Astrocyte (in vitro differentiated cells and primary cell): Measurements from ENCODE around the gene LRIT2.

Source experiments
- CTCF ChIP-seq: IDR thresholded peaks from 2 replicates; pipeline ENCODE4 v1.5.1; 2011; ENCODE audit warnings: low read depth, mild to moderate bottlenecking, inconsistent platforms, low read length, moderate library complexity; ENCODE audit not compliant: insufficient read depth
- EZH2 ChIP-seq: IDR thresholded peaks from 2 replicates; pipeline ENCODE4 v1.6.1; 2012; ENCODE audit warnings: mild to moderate bottlenecking, low read length, inconsistent platforms; ENCODE audit not compliant: insufficient read depth

- TF ChIP-seq CTCF (no peak), EZH2 (no peak)
These were observed 45.4 kb upstream of the LRIT2 start for GRCh38 chr10:84270708-84271107.
